Spleen (tissue), 11 donors: ENCODE results near the gene NUDT3. TPM values are rescaled to one million over a fixed set of nuclear protein-coding genes. Genes with fewer than 3 reads are reported as not detected.
"Not testable (repeated sequence)": the region's sequence is repeated elsewhere in the genome, so short reads cannot be mapped to it uniquely, and the experiment has no call there.

Experiments
- DNase-seq: peaks from one replicate; pipeline ENCODE4 v3.0.0-alpha.2; 2020
- H3K27ac ChIP-seq, 8 donors: fragments of 200-600 bp; sonication (generic) in 7 of 8; 1 replicate in 4 of 8; 2 replicates in 4 of 8; pipeline versions ENCODE4 v1.5.0 to v1.8.0; 2016 to 2021; ENCODE audit warnings: inconsistent platforms in 4 of 8, mild to moderate bottlenecking in 4 of 8, moderate library complexity in 1 of 8
- H3K27me3 ChIP-seq, 7 donors: fragments of 200-600 bp; sonication (generic) in 6 of 7; replicated peaks in 1 of 7; 1 replicate in 4 of 7; 2 replicates in 3 of 7; pipeline versions ENCODE4 v1.5.0 to v1.8.0; 2016 to 2021; ENCODE audit warnings: inconsistent platforms in 3 of 7, mild to moderate bottlenecking in 1 of 7
- H3K36me3 ChIP-seq, 6 donors: fragments of 200-600 bp; sonication (generic) in 5 of 6; 1 replicate in 4 of 6; 2 replicates in 2 of 6; pipeline versions ENCODE4 v1.5.0 to v1.8.0; 2016 to 2021; ENCODE audit warnings: inconsistent platforms in 2 of 6
- H3K4me1 ChIP-seq, 6 donors: fragments of 200-600 bp; sonication (generic) in 5 of 6; 1 replicate in 3 of 6; 2 replicates in 3 of 6; pipeline versions ENCODE4 v1.5.0 to v1.8.0; 2016 to 2021; ENCODE audit warnings: inconsistent platforms in 3 of 6
- H3K4me3 ChIP-seq, 8 donors: fragments of 200-600 bp; sonication (generic) in 7 of 8; 1 replicate in 4 of 8; 2 replicates in 4 of 8; pipeline versions ENCODE4 v1.5.0 to v1.8.0; 2016 to 2021; ENCODE audit warnings: inconsistent platforms in 4 of 8, mild to moderate bottlenecking in 4 of 8, moderate library complexity in 2 of 8
- H3K9me3 ChIP-seq, 8 donors: fragments of 200-600 bp; sonication (generic) in 7 of 8; 1 replicate in 4 of 8; 2 replicates in 4 of 8; pipeline versions ENCODE4 v1.5.0 to v1.8.0; 2016 to 2021; ENCODE audit warnings: inconsistent platforms in 4 of 8
- CTCF ChIP-seq, 11 experiments: fragments of 200-600 bp in 7 of 11; fragments of 450-650 bp in 4 of 11; sonication (generic) in 4 of 11; IDR thresholded peaks in 8 of 11; conservative IDR thresholded peaks in 3 of 11; 1 replicate in 7 of 11; 2 replicates in 4 of 11; pipeline versions ENCODE4 v1.4.0 to v1.8.0; 2016 to 2021; ENCODE audit warnings: antibody characterized with exemption in 11 of 11, inconsistent platforms in 4 of 11, mild to moderate bottlenecking in 1 of 11
- POLR2A ChIP-seq, 3 donors: fragments of 450-650 bp; IDR thresholded peaks; one replicate each; pipeline ENCODE4 v1.5.1; 2017; ENCODE audit warnings: antibody characterized with exemption in 3 of 3, mild to moderate bottlenecking in 1 of 3
- POLR2AphosphoS5 ChIP-seq, 3 donors: sonication (generic); formaldehyde crosslinking; IDR thresholded peaks; one replicate each; pipeline ENCODE4 v1.5.1; 2017; ENCODE audit warnings: antibody characterized with exemption in 3 of 3
- WGBS, 5 donors: extraction: QIAGEN DNeasy Blood & Tissue Kit in 3 of 5; methylation state at CpG; one replicate each; pipeline versions ENCODE4 v1.1.5 to v1.1.7; 2013 to 2018; 5-methylcytosine and 5-hydroxymethylcytosine counted together
- intact Hi-C: fragments of 100-400 bp; cut with DNase I; formaldehyde crosslinking; loops from one replicate; pipeline ENCODE4 v1.15.0; 2023; ENCODE audit warnings: low total_unique reads
- polyA plus RNA-seq, 3 donors: library from polyadenylated mRNA; stranded (reverse); fragments of 200-250 nt; gene quantifications; one replicate each; pipeline ENCODE4 v1.2.1, GENCODE V29; 2013
- total RNA-seq, 7 donors: library from RNA; depleted of rRNA in 3 of 7; stranded (reverse); fragments of >200 nt in 3 of 7; fragmentation: NEBNext Ultra II Directional in 4 of 7; extraction: Animal tissue kit (Norgen Biotek cat#: 25700) in 4 of 7; gene quantifications; one replicate each; pipeline versions ENCODE4 v1.1.0 to v1.2.1, GENCODE V29; 2016 to 2021
- donor health status: healthy with polysubstance abuse.
- donor health status: DM: no; HTN: no; CAD: no; lungs with moderate emphysema.
- donor health status: DM: no; HTN: no; CAD: no.
- donor health status: Bipolar disorder and iron deficiency.
- donor health status: healthy.
- donor health status: DM: no; HTN: no; CAD: no.
- donor health status: DM: yes; HTN: yes; CAD: no.

NUDT3 gene
- total and polyA plus RNA-seq, 10 donors = 9.2 to 54.2 (median 37.8) TPM

- intact Hi-C loops = no loop called here
- Histone ChIP-seq H3K4me1 (peaks cover 5 to 80% (median 48%) of the 10 kb centered on the region in 6 donors), H3K27ac (peak overlapping the region in 6 of 8 donors; percentile 37 to 80 (median 70)), H3K27me3 (no peaks in the 10 kb centered on the region), H3K4me3 (no peak overlapping the region), H3K36me3 (no peaks in the 10 kb centered on the region), H3K9me3 (no peaks in the 10 kb centered on the region)
- TF ChIP-seq CTCF (IDR thresholded peaks at IDR 0.05 in 8 of 11, conservative IDR thresholded peaks at IDR 0.05 in 3 of 11) (no peak), POLR2A (IDR thresholded peaks at IDR 0.05) (no peak), POLR2AphosphoS5 (IDR thresholded peaks at IDR 0.05) (no peak)
- no peak for DNase-seq
- WGBS, 5 donors = 93 to 97% (median 94%) methylated on average over 5 of the region's 5 CpGs
Observed at GRCh38 chr6:34373511-34373910, 19.0 kb downstream of the NUDT3 start.

GRCh38 chr6:34371865-34372264 lies 20.6 kb downstream of the NUDT3 start:
- H3K9me3 ChIP-seq, intact Hi-C loops, H3K4me3 ChIP-seq, DNase-seq, H3K36me3 ChIP-seq, H3K27me3 ChIP-seq: not testable (repeated sequence)
- WGBS, 5 donors = 97 to 98% (median 97%) methylated on average over 3 to 5 of the region's 5 CpGs
- Histone ChIP-seq H3K4me1 (peaks cover 5 to 73% (median 52%) of the 10 kb centered on the region in 6 donors), H3K27ac (peak overlapping the region in 1 of 8 donors; percentile 74)

- intact Hi-C loops = no loop called here
Observed at GRCh38 chr6:34370361-34370760, 22.1 kb downstream of the NUDT3 start.

GRCh38 chr6:34369385-34369784 lies 23.1 kb downstream of the NUDT3 start:
- peaks cover 5 to 81% (median 45%) of the 10 kb centered on the region in 6 donors for H3K4me1 ChIP-seq
- peak overlapping the region in 4 of 8 donors; percentile 64 to 74 (median 73) for H3K27ac ChIP-seq
- no peak overlapping the region for H3K4me3 ChIP-seq
- intact Hi-C loops = no loop called here
- TF ChIP-seq POLR2AphosphoS5 (IDR thresholded peaks at IDR 0.05) (no peak), POLR2A (IDR thresholded peaks at IDR 0.05) (no peak), CTCF (IDR thresholded peaks at IDR 0.05 in 8 of 11, conservative IDR thresholded peaks at IDR 0.05 in 3 of 11) (no peak)
- no peak for DNase-seq
- no peaks in the 10 kb centered on the region for H3K36me3 ChIP-seq
- no peaks in the 10 kb centered on the region for H3K9me3 ChIP-seq
- WGBS, 5 donors = 87 to 95% (median 89%) methylated on average over 4 of the region's 4 CpGs
- no peaks in the 10 kb centered on the region for H3K27me3 ChIP-seq

More at GRCh38 chr6:34370361-34370760, 22.1 kb downstream of the NUDT3 start:
- Histone ChIP-seq H3K4me3 (no peak overlapping the region), H3K9me3 (no peaks in the 10 kb centered on the region), H3K27ac (peak overlapping the region; percentile 16 to 78 (median 68)), H3K4me1 (peaks cover 5 to 81% (median 53%) of the 10 kb centered on the region in 6 donors), H3K36me3 (no peaks in the 10 kb centered on the region), H3K27me3 (no peaks in the 10 kb centered on the region)
- WGBS, 5 donors = 48 to 63% (median 53%) methylated on average over 5 of the region's 5 CpGs
- DNase-seq = no peak
- TF ChIP-seq POLR2AphosphoS5 (IDR thresholded peaks at IDR 0.05) = peak in 1 of 3 donors; percentile 78
- no peak for TF ChIP-seq POLR2A (IDR thresholded peaks at IDR 0.05)

- Histone ChIP-seq H3K36me3 (no peaks in the 10 kb centered on the region), H3K4me3 (no peak overlapping the region), H3K27me3 (no peaks in the 10 kb centered on the region), H3K9me3 (no peaks in the 10 kb centered on the region), H3K27ac (no peak overlapping the region), H3K4me1 (peaks cover 8 to 82% (median 49%) of the 10 kb centered on the region in 6 donors)
- TF ChIP-seq POLR2AphosphoS5 (IDR thresholded peaks at IDR 0.05) (no peak), CTCF (IDR thresholded peaks at IDR 0.05 in 8 of 11, conservative IDR thresholded peaks at IDR 0.05 in 3 of 11) (no peak), POLR2A (IDR thresholded peaks at IDR 0.05) (no peak)
- intact Hi-C loops = no loop called here
- 62 to 84% (median 69%) methylated on average over 3 of the region's 3 CpGs for WGBS, 5 donors
- DNase-seq = no peak
Observed at GRCh38 chr6:34366639-34366921, 25.9 kb downstream of the NUDT3 start.

- H3K36me3 ChIP-seq, H3K27me3 ChIP-seq, H3K9me3 ChIP-seq, H3K4me3 ChIP-seq, H3K27ac ChIP-seq, intact Hi-C loops, DNase-seq: not testable (repeated sequence)
- peaks cover 8 to 82% (median 46%) of the 10 kb centered on the region in 6 donors for H3K4me1 ChIP-seq
- 69 to 92% (median 78%) methylated on average over 9 of the region's 9 CpGs for WGBS, 5 donors
Observed at GRCh38 chr6:34365781-34366638, 26.5 kb downstream of the NUDT3 start.

GRCh38 chr6:34363681-34364075 lies 28.8 kb downstream of the NUDT3 start:
- DNase-seq, H3K36me3 ChIP-seq, intact Hi-C loops, H3K27ac ChIP-seq, H3K4me3 ChIP-seq, H3K27me3 ChIP-seq, H3K9me3 ChIP-seq: not testable (repeated sequence)
- WGBS, 5 donors = 84 to 94% (median 86%) methylated on average over 9 of the region's 9 CpGs
- peaks cover 3 to 84% (median 35%) of the 10 kb centered on the region in 6 donors for H3K4me1 ChIP-seq
